ENCODE results near the gene PIN4.

DNA sequence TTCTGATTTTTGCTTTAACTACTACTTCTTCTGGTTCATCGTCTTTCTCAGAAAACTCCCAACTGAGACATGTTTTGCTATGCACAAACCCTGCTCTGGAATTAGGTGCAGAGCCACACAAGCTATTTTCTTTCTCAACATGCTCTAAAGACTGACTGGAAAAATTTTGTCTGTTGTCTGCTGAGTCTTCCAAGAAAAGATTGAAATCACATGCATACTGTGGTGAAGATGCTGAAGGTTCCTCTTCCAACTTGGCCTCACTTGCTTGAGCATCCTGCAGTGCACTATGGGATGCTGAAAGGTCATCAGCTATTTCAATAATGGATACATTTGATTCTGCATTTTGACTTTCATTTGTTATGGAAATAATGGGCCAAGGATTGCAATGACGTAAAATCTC, 24.1 kb downstream of the PIN4 start:
- TF ChIP-seq, protein P1, sequence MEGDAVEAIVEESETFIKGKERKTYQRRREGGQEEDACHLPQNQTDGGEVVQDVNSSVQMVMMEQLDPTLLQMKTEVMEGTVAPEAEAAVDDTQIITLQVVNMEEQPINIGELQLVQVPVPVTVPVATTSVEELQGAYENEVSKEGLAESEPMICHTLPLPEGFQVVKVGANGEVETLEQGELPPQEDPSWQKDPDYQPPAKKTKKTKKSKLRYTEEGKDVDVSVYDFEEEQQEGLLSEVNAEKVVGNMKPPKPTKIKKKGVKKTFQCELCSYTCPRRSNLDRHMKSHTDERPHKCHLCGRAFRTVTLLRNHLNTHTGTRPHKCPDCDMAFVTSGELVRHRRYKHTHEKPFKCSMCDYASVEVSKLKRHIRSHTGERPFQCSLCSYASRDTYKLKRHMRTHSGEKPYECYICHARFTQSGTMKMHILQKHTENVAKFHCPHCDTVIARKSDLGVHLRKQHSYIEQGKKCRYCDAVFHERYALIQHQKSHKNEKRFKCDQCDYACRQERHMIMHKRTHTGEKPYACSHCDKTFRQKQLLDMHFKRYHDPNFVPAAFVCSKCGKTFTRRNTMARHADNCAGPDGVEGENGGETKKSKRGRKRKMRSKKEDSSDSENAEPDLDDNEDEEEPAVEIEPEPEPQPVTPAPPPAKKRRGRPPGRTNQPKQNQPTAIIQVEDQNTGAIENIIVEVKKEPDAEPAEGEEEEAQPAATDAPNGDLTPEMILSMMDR (IDR thresholded peaks at IDR 0.05): no peak
- no peak for TF ChIP-seq POLR2A (IDR thresholded peaks at IDR 0.05)

Data from body of pancreas (tissue), 4 donors.